GM19239 (cell line): Measurements from ENCODE around the gene PCDHA3.
"Not testable (repeated sequence)": the region's sequence is repeated elsewhere in the genome, so short reads cannot be mapped to it uniquely, and the experiment has no call there.

Source experiments
- DNase-seq: peaks from one replicate; pipeline ENCODE4 v3.0.0; 2011; ENCODE audit warnings: low spot score; ENCODE audit not compliant: insufficient read length
- FAIRE-seq: peaks from 2 replicates; lab custom pipeline; 2011; peaks lifted over from hg19 to GRCh38; lab: Jason Lieb, UNC

The PCDHA3 gene

GRCh38 chr5:140800816-140801493, at the start of gene PCDHA3:
TSS of gene PCDHA3 (plus strand) at chr5:140801057.
- DNase-seq: no peak
- no peak for FAIRE-seq

GRCh38 chr5:140753561-140753960, 47.3 kb upstream of the PCDHA3 start:
- DNase-seq (no peak), FAIRE-seq (no peak)

GRCh38 chr5:140764177-140764973, 36.5 kb upstream of the PCDHA3 start:
- FAIRE-seq (no peak), DNase-seq (no peak)

GRCh38 chr5:140767444-140767843, 33.4 kb upstream of the PCDHA3 start:
- FAIRE-seq: no peak
- no peak for DNase-seq

GRCh38 chr5:140780512-140780911, 20.3 kb upstream of the PCDHA3 start:
- FAIRE-seq (no peak), DNase-seq (no peak)

GRCh38 chr5:140785905-140786686, 14.8 kb upstream of the PCDHA3 start, which contains the start of gene PCDHA1:
TSS of gene PCDHA1 (plus strand) at chr5:140786140.
- no peak for DNase-seq
- no peak for FAIRE-seq

GRCh38 chr5:140787422-140787821, 13.4 kb upstream of the PCDHA3 start:
- not testable (repeated sequence) for FAIRE-seq, DNase-seq

GRCh38 chr5:140787849-140788504, 12.9 kb upstream of the PCDHA3 start:
- not testable (repeated sequence) for DNase-seq, FAIRE-seq

- FAIRE-seq: no peak
- no peak for DNase-seq
Measured at GRCh38 chr5:140791089-140791488, 9.8 kb upstream of the PCDHA3 start.

GRCh38 chr5:140794595-140795258, 6.1 kb upstream of the PCDHA3 start, which contains the start of gene PCDHA2:
TSS of gene PCDHA2 (plus strand) at chr5:140794852.
- FAIRE-seq: no peak
- DNase-seq: no peak

- DNase-seq: no peak
- no peak for FAIRE-seq
Measured at GRCh38 chr5:140795259-140795641, 5.6 kb upstream of the PCDHA3 start.

- not testable (repeated sequence) for FAIRE-seq, DNase-seq
Measured at GRCh38 chr5:140796072-140796717, 4.7 kb upstream of the PCDHA3 start.

GRCh38 chr5:140796718-140797095, 4.2 kb upstream of the PCDHA3 start:
- FAIRE-seq: no peak

GRCh38 chr5:140801494-140801841, 611 bp downstream of the PCDHA3 start:
- no peak for FAIRE-seq
- DNase-seq: no peak

More at GRCh38 chr5:140796718-140797095, 4.2 kb upstream of the PCDHA3 start:
- DNase-seq: no peak

GRCh38 chr5:140802381-140802780, 1.5 kb downstream of the PCDHA3 start:
- not testable (repeated sequence) for FAIRE-seq, DNase-seq

- no peak for FAIRE-seq
- no peak for DNase-seq
Measured at GRCh38 chr5:140802781-140803271, 2.0 kb downstream of the PCDHA3 start.

- FAIRE-seq: no peak
Measured at GRCh38 chr5:140806834-140807775, 6.2 kb downstream of the PCDHA3 start, which contains the start of gene PCDHA4. TSS of gene PCDHA4 (plus strand) at chr5:140807068.

More at GRCh38 chr5:140806834-140807775, 6.2 kb downstream of the PCDHA3 start, which contains the start of gene PCDHA4:
- DNase-seq: no peak
